Activated CD8-positive, alpha-beta T cell treated with anti-CD3 and anti-CD28 coated beads for 36 hours (primary cell): ENCODE results near the gene IL16. TPM values are rescaled to one million over a fixed set of nuclear protein-coding genes. Genes with fewer than 3 reads are reported as not detected.

Source experiments
- ATAC-seq: fragments of 200-7000 bp; cut with Tn5 transposase; one replicate; pipeline ENCODE4 v1.10.0; 2021; ENCODE audit warnings: mild to moderate bottlenecking, moderate library complexity
- CTCF ChIA-PET: fragments of 350-600 bp; sonication (Branson Sonifier 250); formaldehyde crosslinking; loops from one replicate; lab custom pipeline; 2021; ENCODE audit warnings: antibody characterized with exemption; lab: Charles Lee
- POLR2A ChIA-PET: fragments of 350-600 bp; sonication (Branson Sonifier 250); formaldehyde crosslinking; loops from one replicate; lab custom pipeline; 2021; ENCODE audit warnings: antibody characterized with exemption; lab: Charles Lee
- DNase-seq: peaks from one replicate; pipeline ENCODE4 v3.0.0-alpha.2; 2020
- H3K27ac Mint-ChIP-seq: one replicate; pipeline ENCODE4 v1.8.0; 2021; ENCODE audit warnings: mild to moderate bottlenecking, mixed read lengths
- H3K27me3 Mint-ChIP-seq: one replicate; pipeline ENCODE4 v1.8.0; 2021; ENCODE audit warnings: mixed read lengths
- H3K36me3 Mint-ChIP-seq: one replicate; pipeline ENCODE4 v1.8.0; 2021; ENCODE audit warnings: low read depth, mixed read lengths
- H3K4me1 Mint-ChIP-seq: one replicate; pipeline ENCODE4 v1.8.0; 2021; ENCODE audit warnings: low read depth, mixed read lengths
- H3K4me3 Mint-ChIP-seq: one replicate; pipeline ENCODE4 v1.8.0; 2021; ENCODE audit warnings: mild to moderate bottlenecking, moderate library complexity, mixed read lengths
- H3K9me3 Mint-ChIP-seq: one replicate; pipeline ENCODE4 v1.8.0; 2021; ENCODE audit warnings: mixed read lengths
- CTCF ChIP-seq: fragments of 200-600 bp; IDR thresholded peaks from one replicate; pipeline ENCODE4 v1.8.0; 2022; ENCODE audit warnings: antibody characterized with exemption, mild to moderate bottlenecking
- intact Hi-C: fragments of 100-400 bp; cut with micrococcal nuclease; formaldehyde crosslinking; loops from one replicate; pipeline ENCODE4 v1.10.0; 2022
- total RNA-seq, 2 experiments: library from RNA; stranded (reverse); gene quantifications; one replicate each; pipeline ENCODE4 v1.2.3, GENCODE V29; 2021

IL16 gene
- total RNA-seq, 2 experiments from 2014 or later: 130 to 138 TPM

GRCh38 chr15:81282911-81283310 is 86.2 kb downstream of the IL16 start:
- ChIA-PET POLR2A (interaction anchor here (0.6 to 7.2 kb wide), 5 partner anchors 9 to 175 kb away, joined by 3 to 42 read pairs (median 4); no protein-coding TSS in a partner anchor), CTCF (interaction anchor here (1.0 to 7.6 kb wide), 5 partner anchors 7 to 118 kb away, joined by 3 to 52 read pairs (median 6); no protein-coding TSS in a partner anchor)
- Mint-ChIP-seq H3K4me3 (no peak overlapping the region), H3K9me3 (peaks cover 15% of the 10 kb centered on the region), H3K36me3 (peaks cover 52% of the 10 kb centered on the region), H3K4me1 (peaks cover 69% of the 10 kb centered on the region), H3K27me3 (no peaks in the 10 kb centered on the region), H3K27ac (no peak overlapping the region)
- intact Hi-C loops: no loop called here
- no peak for ATAC-seq
- no peak for TF ChIP-seq CTCF
- DNase-seq: no peak

- DNase-seq (no peak), ATAC-seq (no peak)
- CTCF ChIA-PET: interaction anchor here (0.9 to 7.6 kb wide), 6 partner anchors 9 to 115 kb away, joined by 3 to 52 read pairs (median 4); no protein-coding TSS in a partner anchor
- no peaks in the 10 kb centered on the region for H3K27me3 Mint-ChIP-seq
- H3K9me3 Mint-ChIP-seq: peaks cover 12% of the 10 kb centered on the region
- H3K4me1 Mint-ChIP-seq: peaks cover 73% of the 10 kb centered on the region
- POLR2A ChIA-PET: interaction anchor here (1.6 kb wide), 1 partner anchor 17 kb away, joined by 7 read pairs; no protein-coding TSS in a partner anchor
- H3K36me3 Mint-ChIP-seq: peaks cover 53% of the 10 kb centered on the region
- H3K4me3 Mint-ChIP-seq: peak overlapping the region; percentile 79
- H3K27ac Mint-ChIP-seq: peak overlapping the region; percentile 97
- no peak for TF ChIP-seq CTCF
- intact Hi-C loops: no loop called here
These were observed 87.8 kb downstream of the IL16 start for GRCh38 chr15:81284256-81285031.

- H3K27ac Mint-ChIP-seq: peak overlapping the region; percentile 97
- CTCF ChIA-PET: interaction anchor here (1.9 to 3.0 kb wide), 4 partner anchors 10 to 19 kb away, joined by 5 to 40 read pairs (median 14); no protein-coding TSS in a partner anchor
- peak overlapping the region; percentile 79 for H3K4me3 Mint-ChIP-seq
- no peaks in the 10 kb centered on the region for H3K27me3 Mint-ChIP-seq
- POLR2A ChIA-PET: interaction anchor here (0.5 to 2.8 kb wide), 3 partner anchors 13 to 1680 kb away, joined by 3 to 37 read pairs (median 3); no protein-coding TSS in a partner anchor
- peaks cover 54% of the 10 kb centered on the region for H3K36me3 Mint-ChIP-seq
- H3K9me3 Mint-ChIP-seq: peaks cover 15% of the 10 kb centered on the region
- ATAC-seq (no peak), DNase-seq (no peak)
- H3K4me1 Mint-ChIP-seq: peaks cover 76% of the 10 kb centered on the region
- intact Hi-C loops: no loop called here
- TF ChIP-seq CTCF: no peak
These were observed 88.8 kb downstream of the IL16 start for GRCh38 chr15:81285461-81285860.

GRCh38 chr15:81286621-81287121 is 90.0 kb downstream of the IL16 start:
- ChIA-PET CTCF (interaction anchor here (0.9 to 3.0 kb wide), 8 partner anchors 8 to 21 kb away, joined by 3 to 40 read pairs (median 6); no protein-coding TSS in a partner anchor), POLR2A (interaction anchor here (0.7 to 2.8 kb wide), 8 partner anchors 8 to 286 kb away, joined by 3 to 37 read pairs (median 3); partner anchors contain the start of gene TLNRD1)
- TF ChIP-seq CTCF: no peak
- ATAC-seq (peak; percentile 89), DNase-seq (peak; percentile 41)
- Mint-ChIP-seq H3K9me3 (peaks cover 15% of the 10 kb centered on the region), H3K27me3 (no peaks in the 10 kb centered on the region), H3K27ac (peak overlapping the region; percentile 97), H3K4me1 (peaks cover 78% of the 10 kb centered on the region), H3K4me3 (peak overlapping the region; percentile 79), H3K36me3 (peaks cover 56% of the 10 kb centered on the region)
- intact Hi-C loops: no loop called here
